Stimulated activated CD4-positive, alpha-beta T cell treated with anti-CD3 and anti-CD28 coated beads, Interleukin-4, amount 100 ng/mL, for 24 hours (primary cell): Measurements from ENCODE around the gene AK8.
"Not testable (repeated sequence)": the region's sequence is repeated elsewhere in the genome, so short reads cannot be mapped to it uniquely, and the experiment has no call there.

ENCODE experiments used
- DNase-seq: peaks from one replicate; pipeline ENCODE4 v3.0.0-alpha.2; 2020

AK8 gene

DNA sequence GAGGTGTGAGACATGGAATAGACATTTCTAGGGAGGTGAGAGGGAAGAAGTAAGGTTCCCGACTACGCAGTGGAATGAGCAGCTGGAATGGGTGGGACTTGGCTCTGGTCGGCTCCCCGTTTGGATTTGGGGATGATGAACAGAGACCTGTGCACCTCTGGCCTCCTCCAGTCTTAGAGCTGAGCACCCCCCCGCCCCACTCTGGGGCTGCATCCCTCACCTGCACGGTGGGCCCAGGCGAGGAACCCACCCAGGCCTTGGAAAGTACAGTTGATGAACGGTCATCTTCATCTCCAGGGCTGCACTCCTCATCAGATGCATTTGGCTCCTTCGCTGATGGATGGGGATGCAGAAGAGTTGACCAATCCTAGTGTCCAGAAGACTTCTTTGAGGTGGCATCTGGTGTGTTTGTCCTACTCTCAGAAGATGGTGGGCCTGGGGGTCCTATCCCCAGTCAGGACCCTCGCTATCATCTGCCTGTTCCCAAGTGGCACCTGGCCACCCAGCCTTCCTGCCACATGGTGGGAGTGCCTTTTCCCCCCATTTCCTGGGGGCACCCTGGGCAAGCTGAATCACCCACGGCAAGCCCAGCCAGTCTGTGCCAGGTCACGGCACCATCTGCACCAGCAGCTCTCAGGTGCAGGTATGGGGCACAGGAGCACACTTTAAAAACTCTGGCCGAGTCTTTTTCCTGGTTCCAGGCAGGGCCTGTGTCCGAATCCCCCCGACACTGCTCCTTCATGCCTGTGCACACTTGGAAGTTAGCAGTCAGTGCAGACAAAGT is 137.4 kb downstream of the AK8 start:
- DNase-seq = no peak

DNA sequence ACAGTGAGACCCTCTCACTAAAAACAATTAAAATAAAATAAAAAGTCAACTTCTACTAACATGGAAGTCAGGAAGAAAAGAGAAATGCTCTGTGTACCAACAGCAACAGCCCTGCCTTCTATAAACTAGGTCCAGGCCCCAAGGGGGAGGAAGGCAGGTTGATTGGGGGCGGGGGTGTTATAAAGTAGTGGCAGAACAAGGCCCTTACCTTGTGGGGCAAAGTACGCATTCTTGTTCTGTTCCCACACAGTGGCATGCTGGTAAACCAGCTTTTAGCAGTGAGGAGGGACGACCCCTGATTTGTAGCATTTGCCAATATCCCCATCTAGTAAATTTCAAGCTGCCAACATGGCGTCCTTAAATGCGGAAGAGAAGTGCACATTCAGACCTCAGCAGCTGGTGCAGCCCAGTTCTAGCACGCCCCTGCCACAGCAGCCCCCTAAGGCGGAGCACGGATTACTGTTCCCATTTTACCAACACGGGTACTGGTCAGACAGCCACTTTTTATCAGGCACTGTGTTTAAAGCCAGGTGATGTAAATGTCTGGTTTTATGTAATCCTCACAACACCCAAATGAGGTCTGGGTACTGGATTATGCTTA is 138.3 kb downstream of the AK8 start:
- DNase-seq = no peak

DNA sequence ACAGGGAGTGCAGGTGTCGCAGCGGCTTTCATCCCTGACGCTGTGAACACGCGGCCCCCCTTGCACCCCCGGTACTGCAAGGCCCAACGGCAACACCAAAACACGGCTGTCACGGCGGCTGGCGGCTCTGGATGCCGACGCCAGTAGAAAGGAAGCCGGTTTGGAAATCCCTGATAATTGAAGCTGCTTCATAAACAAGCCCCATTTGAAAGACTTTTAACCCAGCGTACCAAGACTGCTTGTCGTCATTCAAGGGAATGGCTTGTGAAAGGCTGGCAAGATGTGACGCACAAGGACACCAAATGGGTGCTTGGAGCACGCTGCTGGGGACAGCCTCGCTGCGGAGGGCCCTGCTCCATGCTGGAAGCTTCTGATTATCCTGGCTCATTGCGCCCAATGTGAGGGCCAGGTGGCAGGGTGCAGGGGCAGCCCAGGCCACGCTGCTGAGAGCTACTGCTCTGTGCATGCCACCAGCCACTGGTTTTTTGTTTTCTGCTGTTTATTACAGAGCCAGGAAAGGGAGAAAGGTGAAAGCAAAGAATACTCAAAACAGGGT is 144.7 kb downstream of the AK8 start:
- DNase-seq = no peak

DNA sequence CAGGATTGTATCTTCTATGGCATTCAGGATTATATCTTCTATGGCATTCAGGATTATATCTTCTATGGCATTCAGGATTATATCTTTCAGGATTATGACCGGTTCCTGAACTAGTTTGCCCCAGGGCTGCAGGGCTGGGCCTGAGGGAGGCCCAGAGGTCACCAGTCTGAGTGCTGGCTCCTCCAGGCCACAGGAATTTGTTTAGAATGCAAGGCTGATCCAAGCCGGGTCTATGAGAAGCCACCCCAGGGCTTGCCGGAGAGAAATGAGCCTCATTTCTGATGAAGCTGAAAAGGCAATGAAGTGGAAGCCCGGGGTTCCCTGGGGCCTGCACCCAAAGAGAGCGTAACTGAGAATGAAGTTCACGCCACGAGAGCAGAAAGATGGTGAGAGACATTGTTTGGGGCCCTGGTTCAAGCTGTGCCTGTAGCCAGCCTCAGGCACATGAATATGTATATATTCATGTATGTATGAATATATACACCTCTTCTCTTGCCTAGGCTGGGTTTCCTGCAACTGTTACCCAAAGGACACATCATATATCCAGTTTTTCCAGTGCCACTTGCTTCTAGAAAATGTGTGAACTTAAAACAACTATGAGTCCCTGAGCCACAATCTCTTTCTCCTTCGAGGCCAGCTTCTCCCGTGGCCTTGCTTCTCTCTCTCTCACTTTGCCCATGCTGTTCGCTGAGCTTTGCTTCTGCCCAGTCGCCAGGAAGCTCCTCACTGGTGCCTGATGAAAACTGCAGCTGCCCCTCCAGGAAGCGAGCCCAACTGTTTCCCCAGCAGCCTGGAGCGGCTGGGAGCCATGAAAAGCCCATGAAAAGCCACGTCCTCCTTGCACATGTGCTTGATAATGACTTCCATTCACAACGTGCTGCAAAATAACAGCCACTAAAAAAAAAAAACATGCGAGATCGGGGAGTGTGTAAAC is 145.5 kb downstream of the AK8 start:
- no peak for DNase-seq

DNA sequence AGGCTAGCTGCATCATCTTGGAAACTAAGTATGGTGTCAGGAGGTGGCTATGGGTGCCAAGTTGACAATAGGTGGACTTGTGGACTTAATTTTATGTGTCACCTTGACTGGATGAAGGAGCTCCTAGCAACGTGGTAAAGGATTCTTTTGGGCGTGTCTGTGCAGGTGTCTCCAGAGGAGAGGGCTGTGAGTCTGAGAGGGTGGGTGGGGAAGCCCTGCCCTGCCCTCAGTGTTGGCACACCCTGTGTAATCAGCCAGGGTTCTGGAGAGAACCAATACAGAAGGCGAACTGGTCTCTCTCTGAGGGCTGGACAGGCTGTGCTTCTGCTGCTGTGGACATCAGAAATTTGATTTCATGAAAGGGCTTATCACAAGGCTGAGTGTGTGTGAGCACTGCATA is 146.9 kb downstream of the AK8 start:
- DNase-seq = no peak

DNA sequence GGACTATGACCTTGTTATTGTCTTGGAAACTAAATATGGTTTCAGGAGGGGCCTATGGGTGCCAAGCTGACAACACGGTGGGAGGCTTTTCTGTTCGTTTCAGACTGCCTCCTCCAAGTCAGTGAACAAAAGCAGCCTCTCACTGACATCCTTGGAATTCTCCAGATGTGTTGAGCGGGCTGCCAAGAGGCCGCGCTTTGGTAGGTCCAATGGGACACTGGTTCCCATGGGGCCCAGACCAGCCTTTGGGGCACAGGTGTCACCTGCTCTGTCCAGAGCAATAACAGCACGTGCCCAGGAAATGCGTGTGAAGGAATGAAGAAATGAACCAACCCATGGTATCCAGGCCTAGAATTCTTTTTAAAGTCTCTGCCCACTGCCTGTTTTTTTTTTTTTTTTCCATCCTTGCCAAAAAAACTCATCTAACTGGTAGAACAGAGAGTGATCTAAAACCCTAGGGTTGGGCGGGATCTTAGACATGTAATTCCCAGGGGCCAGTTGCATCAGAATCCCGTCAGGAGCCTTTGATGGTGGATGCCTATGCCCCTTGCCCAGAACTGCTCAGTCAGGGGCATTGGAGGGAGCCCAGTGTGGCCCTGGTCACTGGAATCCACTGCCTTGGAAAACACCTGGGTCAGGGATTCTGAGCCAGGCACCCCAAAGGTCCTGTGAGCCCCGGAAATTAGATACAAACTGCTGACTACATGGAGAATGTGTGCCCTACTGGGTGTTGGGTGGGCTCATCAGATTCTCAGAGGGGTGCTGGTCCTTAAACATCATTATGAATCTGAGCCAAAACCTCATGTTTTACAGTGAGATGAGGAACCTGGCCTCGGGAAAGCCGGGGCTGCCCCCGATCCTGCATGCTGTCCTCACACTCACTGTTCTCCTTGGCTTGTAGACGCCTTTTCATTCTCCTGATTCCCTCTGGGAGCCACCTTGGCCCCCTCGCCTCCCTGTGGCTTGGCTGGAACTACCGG is 147.7 kb downstream of the AK8 start:
- no peak for DNase-seq

DNA sequence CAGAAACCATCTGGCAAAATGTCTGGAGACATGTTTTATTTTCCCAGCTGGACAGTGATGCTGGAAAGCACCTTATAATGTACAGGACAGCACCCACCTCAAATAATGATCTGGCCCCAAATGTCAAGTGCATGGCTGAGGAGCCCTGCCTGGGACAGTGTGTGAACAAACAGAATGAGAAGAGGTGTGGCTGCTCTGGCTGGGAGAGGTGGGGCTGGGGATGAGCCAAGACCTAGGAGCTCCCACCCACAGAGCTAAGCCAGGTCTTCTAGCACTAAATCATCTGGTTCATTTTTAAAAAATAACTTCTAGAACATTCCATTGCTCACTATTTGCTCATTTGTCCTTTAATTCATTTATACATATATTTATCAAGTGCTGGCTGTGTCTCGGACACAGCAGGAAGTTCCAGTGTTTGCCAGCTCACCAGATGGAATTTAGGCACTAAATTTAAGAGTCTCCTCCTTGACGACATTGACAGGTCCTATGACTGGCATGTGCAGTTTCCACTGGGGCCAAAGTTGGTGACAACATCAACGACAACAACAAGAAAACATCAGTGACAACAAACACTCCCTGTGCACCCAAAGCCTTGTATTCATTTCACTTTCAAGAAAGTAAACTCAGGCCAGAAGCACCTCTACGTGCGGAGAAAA is 148.7 kb downstream of the AK8 start:
- no peak for DNase-seq

DNA sequence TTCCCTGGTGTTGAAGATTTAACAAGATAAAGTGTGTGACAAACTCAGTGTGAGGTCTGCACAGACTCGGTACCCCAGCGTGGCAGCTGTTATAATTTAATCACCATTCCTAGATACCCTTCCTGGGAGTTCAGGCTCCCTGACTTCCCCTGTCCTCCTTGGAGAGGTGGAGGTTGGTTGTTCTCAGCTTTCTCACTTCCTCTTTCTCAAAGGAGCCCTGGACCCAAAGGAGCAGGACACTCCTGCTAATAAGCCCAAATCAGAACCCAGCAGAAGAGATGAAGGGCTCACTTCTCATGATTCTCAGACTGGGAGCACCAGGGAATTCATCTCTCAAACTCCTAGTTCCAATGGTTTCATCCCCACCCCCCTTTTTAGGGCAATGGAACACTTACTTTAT is 149.6 kb downstream of the AK8 start:
- no peak for DNase-seq

DNA sequence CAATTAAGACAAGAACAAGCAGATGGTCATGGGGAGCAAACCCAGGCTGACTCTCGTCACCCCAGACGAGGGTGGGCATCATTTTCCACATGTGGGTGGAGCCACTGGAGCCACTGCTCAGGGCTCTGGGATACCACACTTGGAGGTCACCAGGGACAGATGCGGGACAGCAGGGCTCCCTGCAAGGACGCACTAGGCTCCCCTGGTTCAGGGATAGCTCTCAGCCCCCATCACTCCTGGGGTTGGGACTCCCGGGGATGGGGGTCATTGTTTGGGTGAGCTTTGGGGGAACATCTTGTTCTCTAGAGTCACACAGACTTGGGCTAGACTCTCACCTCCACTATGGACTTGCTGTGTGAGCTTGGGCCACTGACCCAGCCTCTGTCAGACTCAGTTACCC is 150.0 kb downstream of the AK8 start:
- no peak for DNase-seq

DNA sequence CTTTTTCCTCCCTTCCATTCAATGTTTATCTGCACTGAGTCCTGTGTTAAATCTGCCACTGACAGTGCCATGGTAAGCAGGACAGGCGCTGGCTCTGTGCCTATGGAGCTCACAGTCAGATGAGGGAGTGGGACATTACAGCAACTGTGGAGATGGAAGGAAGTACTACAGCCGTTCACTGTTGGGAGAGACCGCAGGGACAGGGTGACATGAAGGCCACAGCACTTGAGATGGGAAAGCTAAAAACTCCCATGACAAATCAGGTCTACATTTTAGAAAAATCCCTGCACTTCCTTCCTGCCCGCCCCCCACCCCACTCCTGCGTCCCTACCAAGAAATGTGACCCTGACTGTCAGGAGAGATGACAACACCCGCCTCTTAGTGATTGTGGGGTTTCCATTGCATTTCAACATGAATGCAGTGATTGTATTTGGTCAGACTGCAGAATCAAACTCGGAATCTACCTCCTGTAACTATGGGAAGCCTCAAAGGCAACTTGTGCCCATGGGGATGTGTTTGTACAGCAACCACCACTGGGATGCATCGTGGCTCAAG is 151.4 kb downstream of the AK8 start:
- no peak for DNase-seq

DNA sequence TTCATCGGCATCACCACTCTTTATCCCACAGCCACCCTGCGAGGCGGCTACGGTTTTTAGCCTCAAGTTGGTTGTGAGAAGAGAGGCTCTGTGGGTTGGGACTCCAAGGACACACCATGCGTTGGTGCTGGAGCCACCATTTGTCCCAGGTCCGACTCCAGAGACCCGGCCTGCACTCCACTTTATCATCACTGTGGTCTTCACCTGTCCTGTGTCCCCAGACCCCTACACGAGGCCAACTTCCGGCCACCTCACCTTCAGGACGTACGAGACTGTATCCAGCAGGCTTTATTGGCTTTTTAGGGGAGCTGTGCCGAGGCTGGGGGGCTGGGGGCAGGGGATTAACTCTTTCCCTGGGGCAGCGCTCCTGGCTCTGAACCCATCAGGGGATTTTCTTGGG is 152.8 kb downstream of the AK8 start:
- DNase-seq = no peak

DNA sequence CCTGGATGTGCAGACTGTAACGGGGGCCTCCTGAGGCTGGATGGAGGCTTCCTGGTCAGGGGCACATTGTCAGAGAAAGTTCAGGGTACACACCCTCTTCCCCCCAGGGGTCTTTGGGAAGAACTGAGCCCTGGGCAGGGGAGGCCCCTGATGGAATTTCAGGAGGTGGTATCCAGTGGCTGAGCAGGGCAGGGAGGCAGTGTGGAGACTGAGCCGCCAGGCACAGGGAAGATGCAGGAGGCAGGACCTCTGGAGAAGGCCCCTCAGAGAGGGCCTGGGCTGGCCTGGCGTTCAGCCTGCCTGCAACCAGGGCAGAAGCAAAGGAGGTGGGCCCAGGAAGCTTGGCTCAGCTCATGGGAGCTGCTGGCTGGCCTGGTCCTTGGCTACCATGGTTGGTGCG is 154.3 kb downstream of the AK8 start:
- DNase-seq = no peak

DNA sequence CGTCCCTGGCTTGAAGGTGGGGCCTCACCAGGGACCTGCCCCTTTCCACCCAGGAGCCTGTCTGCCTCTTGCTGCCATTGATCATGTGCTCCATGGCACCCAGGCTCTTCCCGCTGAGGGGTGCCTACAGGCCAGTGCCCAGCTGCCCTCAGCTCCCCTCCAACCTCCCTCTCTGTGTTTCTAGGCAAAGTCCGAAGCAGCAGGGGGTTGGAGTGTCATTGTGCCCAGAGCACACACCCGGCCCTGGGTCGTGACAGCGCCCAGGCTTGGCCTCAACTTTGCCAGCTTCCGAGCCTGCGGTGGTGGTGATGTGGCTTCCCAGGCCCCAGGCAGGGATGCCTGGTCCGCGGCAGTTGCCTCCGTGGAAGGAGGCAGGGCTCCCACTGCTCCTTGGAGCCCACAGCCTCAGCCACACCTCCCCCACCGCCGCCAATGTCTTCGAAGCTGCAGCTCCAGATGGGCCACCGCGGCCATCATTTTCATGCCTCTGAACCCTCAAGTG is 155.5 kb downstream of the AK8 start:
- no peak for DNase-seq

DNA sequence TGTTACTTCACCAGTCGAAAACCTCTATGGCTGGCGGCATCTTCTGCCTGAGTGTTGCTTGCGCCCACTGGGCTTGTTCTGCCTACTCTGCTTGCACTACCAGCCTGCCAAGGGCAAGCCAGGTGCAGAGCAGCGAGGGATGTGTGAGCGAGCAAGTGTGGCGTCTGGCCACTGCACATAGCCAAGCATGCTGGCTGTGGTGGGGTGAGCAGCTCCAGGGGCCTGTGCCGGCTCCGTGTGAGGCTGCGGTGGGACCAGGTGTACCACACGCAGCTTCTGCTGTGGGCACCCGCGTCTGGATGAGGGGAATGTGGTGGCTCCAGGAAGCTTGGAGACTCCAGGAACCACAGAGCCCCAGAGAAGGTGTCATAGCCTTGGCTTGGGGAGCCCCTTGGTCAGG is 156.4 kb downstream of the AK8 start:
- no peak for DNase-seq

DNA sequence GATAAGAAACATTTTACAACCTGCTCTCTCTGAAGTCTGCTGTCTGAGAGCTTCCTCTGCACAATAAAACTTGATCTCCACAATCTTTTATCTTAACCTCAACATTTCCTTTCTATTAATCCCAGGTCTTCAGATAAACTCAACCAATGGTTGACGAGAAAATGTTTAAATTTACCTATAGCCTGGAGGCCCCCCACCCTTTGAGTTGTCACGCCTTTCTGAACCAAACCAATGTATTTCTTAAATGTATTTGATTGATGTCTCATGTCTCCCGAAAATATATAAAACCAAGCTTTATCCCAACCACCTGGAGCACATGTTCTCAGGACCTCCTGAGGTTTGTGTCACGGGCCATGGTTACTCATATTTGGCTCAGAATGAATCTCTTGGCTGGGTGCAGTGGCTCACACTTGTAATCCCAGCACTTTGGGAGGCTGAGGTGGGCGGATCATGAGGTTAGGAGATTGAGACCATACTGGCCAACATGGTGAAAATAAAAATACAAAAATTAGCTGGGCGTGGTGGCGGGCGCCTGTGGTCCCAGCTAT is 159.6 kb downstream of the AK8 start:
- not testable (repeated sequence) for DNase-seq

DNA sequence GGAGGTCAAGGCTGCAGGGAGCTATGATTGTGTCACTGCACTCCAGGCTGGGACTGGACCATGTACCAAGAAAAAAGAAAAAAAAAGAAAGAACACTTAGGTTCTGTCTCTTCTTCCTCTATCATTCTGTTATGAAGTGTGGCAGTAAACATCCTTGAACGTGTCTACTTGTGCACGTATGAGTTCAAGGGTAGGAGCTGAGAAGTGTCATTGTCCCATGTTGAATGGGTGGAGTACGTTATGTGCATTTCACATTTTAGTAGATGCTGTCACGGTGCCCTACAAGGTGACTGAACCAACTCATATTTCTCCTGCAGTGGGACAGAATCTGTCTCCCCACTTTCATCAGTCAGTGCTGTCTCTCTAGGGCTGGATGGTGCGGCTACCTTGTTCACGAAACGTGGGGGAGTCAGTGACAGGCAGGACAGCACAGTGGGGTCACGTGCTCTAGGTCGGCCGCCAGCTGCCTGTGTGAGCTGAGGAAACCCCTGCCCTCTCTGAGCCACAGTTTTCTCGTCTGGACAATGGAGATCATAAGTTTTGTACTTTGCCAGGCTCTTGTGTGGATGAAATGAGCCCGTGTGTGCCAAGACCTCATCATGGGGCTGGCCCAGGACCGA is 160.6 kb downstream of the AK8 start:
- DNase-seq = no peak

DNA sequence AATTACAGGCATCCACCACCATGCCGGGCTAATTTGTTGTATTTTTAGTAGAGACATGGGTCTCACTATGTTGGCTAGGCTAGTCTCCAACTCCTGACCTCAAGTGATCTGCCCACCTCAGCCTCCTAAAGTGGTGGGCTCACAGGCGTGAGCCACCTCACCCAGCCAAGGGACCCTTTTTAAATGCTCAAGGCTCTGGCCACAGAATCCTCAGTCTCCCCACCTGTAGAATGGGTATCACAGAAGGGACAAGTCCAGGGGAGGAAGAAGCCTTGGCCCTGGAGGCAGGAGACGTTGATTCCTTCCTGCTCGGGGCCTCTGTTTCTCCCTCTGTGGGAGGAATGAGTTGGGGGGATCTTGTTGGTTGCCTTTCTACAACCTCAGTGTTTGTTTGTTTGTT is 162.1 kb downstream of the AK8 start:
- DNase-seq = no peak

DNA sequence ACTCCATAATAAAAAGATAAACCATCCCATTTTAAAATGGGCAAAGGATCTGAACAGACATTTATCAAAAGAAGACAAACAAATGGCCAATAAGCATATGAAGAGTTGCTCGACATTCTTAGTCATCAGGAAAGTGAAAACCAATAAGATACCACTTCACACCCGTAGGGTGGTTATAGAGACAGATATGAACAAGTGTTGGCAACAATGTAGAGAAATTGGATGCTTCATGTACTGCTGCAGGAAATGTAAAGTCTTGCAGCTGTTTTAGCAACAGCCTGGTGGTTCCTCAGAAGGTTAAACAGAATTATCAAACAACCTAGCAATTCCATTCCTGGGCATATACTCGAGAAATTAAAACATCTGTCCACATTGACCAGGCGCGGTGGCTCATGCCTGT is 165.3 kb downstream of the AK8 start:
- no peak for DNase-seq

DNA sequence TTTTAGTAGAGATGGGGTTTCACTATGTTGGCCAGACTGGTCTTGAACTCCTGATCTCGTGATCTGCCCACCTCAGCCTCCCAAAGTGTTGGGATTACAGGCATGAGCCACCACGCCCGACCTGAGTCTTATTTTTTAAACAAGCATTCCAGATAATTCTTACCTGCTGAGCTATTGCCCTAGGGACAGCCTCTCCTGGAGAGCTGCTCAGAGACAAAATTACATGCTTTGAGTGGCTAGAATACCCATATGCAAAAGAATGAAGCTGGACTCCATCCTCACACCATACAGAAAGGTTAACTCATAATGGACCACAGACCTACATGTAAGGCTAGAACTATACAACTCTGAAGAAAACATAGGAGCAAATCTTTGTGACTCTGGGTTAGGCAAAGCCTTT is 166.2 kb downstream of the AK8 start:
- DNase-seq = no peak

DNA sequence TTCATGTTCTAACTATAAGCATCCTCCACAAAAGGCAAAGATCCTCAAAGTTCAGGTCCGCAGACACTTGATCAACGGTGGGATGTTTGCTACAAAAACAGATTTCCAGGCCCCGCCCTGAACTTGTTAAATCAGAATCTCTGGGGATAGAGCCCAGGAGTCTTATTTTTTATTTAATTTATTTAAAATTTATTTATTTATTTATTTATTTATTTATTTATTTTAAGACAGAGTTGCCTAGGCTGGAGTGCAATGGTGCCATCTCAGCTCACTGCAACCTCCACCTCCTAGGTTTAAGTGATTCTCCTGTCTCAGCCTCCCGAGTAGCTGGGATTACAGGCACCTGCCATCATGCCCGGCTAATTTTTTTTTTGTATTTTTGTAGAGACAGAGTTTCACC is 166.9 kb downstream of the AK8 start:
- DNase-seq = not testable (repeated sequence)
